ENCODE measurements around the gene TUBB.

DNA sequence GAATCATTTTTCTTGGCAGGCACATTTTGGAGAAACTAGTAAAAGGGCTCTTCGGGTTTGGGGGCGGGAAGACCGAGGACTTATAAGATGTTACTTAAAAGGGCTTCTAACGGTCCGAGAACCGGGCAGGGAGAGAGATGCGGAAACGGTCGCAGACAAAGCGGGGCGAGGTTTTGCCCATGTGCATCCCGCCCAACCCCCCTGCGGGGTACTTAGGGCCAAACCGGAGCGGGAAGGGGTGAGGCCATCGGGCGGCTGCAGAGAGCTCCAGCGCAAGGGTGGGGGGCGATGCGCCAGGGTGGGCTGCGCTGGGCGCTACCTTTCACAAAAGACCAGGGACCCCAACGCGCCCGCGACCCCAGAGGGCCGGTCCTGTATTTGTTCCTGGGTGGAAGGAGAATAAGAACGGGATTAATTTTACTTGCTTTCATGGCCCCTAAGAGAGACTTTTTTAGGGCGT, 616 bp downstream of the TUBB start:
- no peak for TF ChIP-seq RAD21 (IDR thresholded peaks at IDR 0.05; ENCODE audit: low read depth)
- no peak for TF ChIP-seq POLR2A (IDR thresholded peaks at IDR 0.05; ENCODE audit: borderline replicate concordance, extremely low read depth, insufficient read depth, insufficient read length)
- no peak for TF ChIP-seq MAX (IDR thresholded peaks at IDR 0.05)
- no peak for TF ChIP-seq CTCF (IDR thresholded peaks at IDR 0.05 in 2 of 3, conservative IDR thresholded peaks at IDR 0.05 in 1 of 3; ENCODE audit: borderline replicate concordance in 1 of 3, insufficient read depth in 1 of 3, low read depth in 2 of 3, low read length in 2 of 3)
- no peak for TF ChIP-seq ELF1 (IDR thresholded peaks at IDR 0.05; ENCODE audit: borderline replicate concordance, low read depth)
- TF ChIP-seq, protein P1, sequence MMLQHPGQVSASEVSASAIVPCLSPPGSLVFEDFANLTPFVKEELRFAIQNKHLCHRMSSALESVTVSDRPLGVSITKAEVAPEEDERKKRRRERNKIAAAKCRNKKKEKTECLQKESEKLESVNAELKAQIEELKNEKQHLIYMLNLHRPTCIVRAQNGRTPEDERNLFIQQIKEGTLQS (IDR thresholded peaks at IDR 0.05): no peak
- TF ChIP-seq EZH2phosphoT487 (IDR thresholded peaks at IDR 0.05; ENCODE audit: borderline replicate concordance): no peak
- TF ChIP-seq ZNF274 (IDR thresholded peaks at IDR 0.05; ENCODE audit: low read depth, low read length): no peak
- TF ChIP-seq REST (IDR thresholded peaks at IDR 0.05; ENCODE audit: low read depth): no peak

Measured in HCT116 (cell line).